Measurements from ENCODE around the gene HNMT. TPM values are rescaled to one million over a fixed set of nuclear protein-coding genes. Genes with fewer than 3 reads are reported as not detected.

HNMT gene
- total and polyA plus RNA-seq, 2 of the 13 experiments (the other 11 are each of a cell fraction or from before 2014, with no cell fraction given) = 279 to 309 TPM

GRCh38 chr2:137940154-137940553 lies 24.1 kb upstream of the HNMT start (continued):
- TF ChIP-seq ARNT2 (CRISPR knock-in tag; IDR thresholded peaks at IDR 0.05; ENCODE audit: low read depth) = 0 out of 2 replicates have a peak, but pooled peaks have one; percentile 55
- no peak for TF ChIP-seq ZNF772 (CRISPR knock-in tag; IDR thresholded peaks at IDR 0.05)
- TF ChIP-seq ZNF678 (CRISPR knock-in tag; IDR thresholded peaks at IDR 0.05) = 0 out of 2 replicates have a peak, but pooled peaks have one; percentile 19
- TF ChIP-seq TIGD3 (CRISPR knock-in tag; IDR thresholded peaks at IDR 0.05; ENCODE audit: borderline replicate concordance) = no peak
- TF ChIP-seq SRF (IDR thresholded peaks at IDR 0.05; ENCODE audit: low read depth, low read length) = no peak
- no peak for TF ChIP-seq ZSCAN25 (CRISPR knock-in tag; IDR thresholded peaks at IDR 0.05)
- no peak for TF ChIP-seq NBN (conservative IDR thresholded peaks at IDR 0.05)
- TF ChIP-seq ZBTB8A (CRISPR knock-in tag; IDR thresholded peaks at IDR 0.05; ENCODE audit: borderline replicate concordance, low read depth) = no peak
- TF ChIP-seq ZNF331 (CRISPR knock-in tag; IDR thresholded peaks at IDR 0.05) = no peak
- peak in 1 of 2 experiments; percentile 82; a peak in 2 of 4 replicates for TF ChIP-seq ATF4 (CRISPR knock-in tag; IDR thresholded peaks at IDR 0.05)
- TF ChIP-seq GATAD2A (CRISPR knock-in tag; IDR thresholded peaks at IDR 0.05) = peak; percentile 51; the same call in 1 of the 2 replicates
- TF ChIP-seq PAXIP1 (CRISPR knock-in tag; conservative IDR thresholded peaks at IDR 0.05) = no peak
- no peak for TF ChIP-seq MYC (CRISPR knock-in tag; IDR thresholded peaks at IDR 0.05; ENCODE audit: borderline replicate concordance)
- TF ChIP-seq ZNF225 (CRISPR knock-in tag; IDR thresholded peaks at IDR 0.05) = no peak
- no peak for TF ChIP-seq RAD51 (IDR thresholded peaks at IDR 0.05; ENCODE audit: borderline replicate concordance)
- no peak for TF ChIP-seq PRDM10 (CRISPR knock-in tag; IDR thresholded peaks at IDR 0.05; ENCODE audit: low read depth)
- no peak for TF ChIP-seq ZXDC (CRISPR knock-in tag; IDR thresholded peaks at IDR 0.05)
- TF ChIP-seq ZNF350 (CRISPR knock-in tag; IDR thresholded peaks at IDR 0.05; ENCODE audit: borderline replicate concordance, low read depth) = no peak
- no peak for TF ChIP-seq RCOR2 (CRISPR knock-in tag; IDR thresholded peaks at IDR 0.05)

All from HepG2 (cell line).